Measurements from ENCODE around the gene ADAM15.

Gene ADAM15

DNA sequence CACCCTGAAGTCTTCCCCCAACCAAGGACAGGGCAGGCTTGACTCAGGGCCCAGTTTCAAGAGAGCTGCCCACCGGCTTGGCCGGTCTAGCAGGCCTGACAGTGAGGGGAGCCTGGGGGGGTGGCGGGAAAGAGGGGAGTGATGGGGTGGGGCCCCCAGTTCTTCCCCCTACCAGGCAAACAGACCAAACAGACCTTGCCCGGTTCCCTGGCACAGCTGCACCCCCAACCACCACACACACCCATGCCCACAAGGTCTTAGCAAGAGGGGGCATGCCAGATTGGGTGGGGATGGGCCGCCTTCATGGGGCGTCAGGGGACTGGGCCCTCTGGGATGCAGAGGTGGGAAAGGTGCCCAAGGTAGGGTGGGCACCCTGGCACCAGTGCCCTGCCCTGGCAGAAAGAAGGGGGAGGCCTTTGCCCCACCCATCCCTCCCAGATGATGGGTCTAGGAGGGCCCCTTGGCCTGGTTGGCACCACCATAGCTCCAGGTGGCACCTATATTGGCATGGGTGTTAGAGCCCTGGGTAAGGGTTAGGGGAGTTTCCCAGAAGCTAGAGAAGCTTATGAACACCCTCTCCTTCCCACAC lies 39.6 kb upstream of the ADAM15 start:
- no peak for DNase-seq (ENCODE audit: low spot score)

DNA sequence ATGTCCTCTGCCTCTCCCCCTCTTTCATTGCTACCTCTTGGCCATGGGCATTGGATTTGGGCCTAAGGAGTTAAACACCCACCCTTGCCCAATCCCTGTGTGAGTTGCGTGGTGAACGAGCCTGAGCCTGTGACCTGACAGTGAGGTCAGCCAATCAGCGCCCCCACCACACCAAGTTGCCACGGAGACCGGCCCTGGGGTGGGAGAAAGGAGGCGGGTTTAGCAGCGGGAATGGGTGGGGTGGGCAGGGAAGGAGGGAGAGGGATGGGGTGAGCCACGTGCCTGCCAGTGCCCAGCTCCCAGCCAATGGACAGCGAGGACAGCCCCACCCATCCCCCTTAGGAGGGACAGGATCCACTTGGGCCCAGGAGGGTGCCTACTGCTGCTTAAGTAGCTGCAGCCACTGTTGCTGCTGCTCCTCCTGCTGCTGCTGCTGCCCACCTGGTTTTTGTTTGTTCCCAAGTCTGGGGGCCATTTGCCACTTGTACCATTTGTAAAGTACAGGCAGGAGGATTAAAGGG lies 39.0 kb upstream of the ADAM15 start:
- peak; percentile 60 for DNase-seq (ENCODE audit: low spot score)

- DNase-seq (ENCODE audit: low spot score), result no peak
Measured at GRCh38 chr1:155012776-155013602, 38.1 kb upstream of the ADAM15 start.

DNA sequence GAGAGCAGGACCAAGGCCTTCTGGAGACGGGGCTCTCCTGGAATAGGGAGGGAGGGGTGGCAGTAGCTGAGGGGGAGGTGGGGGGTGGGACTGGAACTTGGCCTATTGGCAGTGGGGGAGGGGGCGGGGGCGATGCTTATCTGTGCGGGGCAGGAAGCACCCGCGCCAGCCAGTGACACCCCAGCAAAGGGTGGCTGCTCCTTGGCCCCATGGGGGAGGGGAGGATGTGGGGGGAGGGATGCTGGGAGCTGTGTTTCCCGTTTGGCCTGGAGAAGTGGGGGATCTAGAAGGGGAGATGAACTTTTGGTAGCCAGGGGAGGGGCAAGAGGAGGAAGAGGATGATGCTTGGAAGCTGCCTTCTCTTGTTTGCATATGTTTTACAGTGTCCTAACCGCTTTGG lies 37.5 kb upstream of the ADAM15 start:
- DNase-seq (ENCODE audit: low spot score), result no peak

GRCh38 chr1:155014709-155015508 lies 36.2 kb upstream of the ADAM15 start:
- DNase-seq (ENCODE audit: low spot score), result no peak

DNA sequence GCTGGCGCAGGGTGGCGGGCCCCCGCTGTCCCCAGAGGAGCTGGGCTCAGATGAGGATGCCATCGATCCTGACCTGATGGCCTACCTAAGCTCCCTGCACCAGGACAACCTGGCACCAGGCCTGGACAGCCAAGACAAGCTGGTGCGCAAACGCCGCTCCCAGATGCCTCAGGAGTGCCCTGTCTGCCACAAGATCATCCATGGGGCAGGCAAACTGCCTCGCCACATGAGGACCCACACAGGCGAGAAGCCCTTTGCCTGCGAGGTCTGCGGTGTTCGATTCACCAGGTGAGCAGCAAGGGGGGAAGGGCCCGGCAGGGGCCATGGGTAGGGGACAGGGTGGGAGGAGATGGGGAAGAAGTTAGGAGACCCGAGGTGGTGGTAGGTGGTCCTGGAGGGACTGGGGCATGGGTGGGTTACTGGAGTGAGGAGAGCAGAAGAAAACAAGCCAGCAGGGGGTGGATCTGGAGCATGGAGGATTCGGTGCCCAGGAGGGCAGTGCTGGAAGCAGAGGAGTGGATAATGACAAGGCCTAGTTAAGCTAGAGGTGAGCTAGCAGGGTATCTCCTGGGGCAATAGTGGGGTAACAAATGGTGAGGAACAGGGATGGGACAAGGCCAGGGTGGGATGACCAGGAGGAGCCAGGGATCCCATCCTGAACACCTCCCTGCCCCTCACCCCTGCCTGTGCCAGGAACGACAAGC lies 35.4 kb upstream of the ADAM15 start:
- DNase-seq (ENCODE audit: low spot score), result no peak

DNA sequence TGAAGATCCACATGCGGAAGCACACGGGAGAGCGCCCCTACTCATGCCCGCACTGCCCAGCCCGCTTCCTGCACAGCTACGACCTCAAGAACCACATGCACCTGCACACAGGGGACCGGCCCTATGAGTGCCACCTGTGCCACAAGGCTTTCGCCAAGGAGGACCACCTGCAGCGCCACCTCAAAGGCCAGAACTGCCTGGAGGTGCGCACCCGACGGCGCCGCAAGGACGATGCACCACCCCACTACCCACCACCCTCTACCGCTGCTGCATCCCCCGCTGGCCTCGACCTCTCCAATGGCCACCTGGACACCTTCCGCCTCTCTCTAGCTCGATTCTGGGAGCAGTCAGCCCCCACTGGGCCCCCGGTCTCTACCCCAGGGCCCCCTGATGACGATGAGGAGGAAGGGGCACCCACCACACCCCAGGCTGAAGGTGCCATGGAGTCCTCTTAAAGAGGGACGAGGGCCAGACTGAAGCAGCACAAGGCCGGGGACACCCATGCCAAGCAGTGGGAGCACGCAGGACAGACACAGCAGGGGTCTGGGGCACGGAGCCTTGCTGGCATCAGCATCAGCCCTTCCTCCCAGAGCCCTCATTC lies 34.8 kb upstream of the ADAM15 start:
- no peak for DNase-seq (ENCODE audit: low spot score)

DNA sequence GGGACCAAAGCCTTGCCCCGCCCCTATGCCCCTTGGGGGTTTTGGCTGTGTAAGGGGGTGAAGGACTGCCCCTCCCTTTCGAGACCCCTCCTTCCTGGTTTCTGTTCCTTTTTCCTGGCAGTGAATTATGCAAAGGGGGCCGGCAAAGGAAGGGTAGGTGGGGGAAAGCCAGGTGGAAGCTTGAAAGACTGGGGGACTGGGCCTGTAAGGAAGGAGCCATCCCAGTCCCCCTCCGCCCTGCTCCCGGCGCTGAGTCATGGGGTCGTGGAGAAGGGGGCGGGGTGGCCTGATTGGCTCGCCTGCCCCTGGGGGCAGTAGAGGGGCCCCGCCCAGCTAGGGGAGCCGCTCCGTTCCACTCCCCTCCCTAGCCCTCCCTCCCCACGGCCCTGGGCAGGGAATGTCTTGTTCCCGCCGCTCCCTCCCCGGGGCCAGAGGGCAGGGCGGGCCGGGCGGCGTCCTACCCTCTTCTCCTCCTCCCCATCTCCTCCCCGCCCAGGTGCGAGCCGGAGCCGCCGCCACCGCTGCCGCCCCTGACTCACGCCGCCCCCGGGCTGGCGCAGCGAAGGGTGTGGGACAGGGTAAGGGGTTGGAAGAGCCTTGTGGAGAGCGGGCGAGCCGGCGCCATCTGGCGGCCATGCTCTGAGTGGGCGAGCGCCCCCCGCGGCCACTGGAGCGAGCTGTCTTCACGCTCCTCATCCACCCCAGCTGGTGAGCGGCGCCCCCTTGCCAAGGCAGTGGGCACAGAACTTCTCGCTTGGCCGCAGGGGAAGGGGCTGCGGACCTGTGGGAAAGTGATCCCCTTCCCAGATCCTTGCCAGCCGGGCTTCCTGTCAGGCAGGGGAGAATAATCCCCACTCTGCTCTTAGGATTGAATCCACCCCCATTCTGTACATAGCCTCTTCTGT lies 33.8 kb upstream of the ADAM15 start:
- peak; percentile 86 for DNase-seq (ENCODE audit: low spot score)

- DNase-seq (ENCODE audit: low spot score), result no peak
Measured at GRCh38 chr1:155017946-155018316, 33.2 kb upstream of the ADAM15 start.

DNA sequence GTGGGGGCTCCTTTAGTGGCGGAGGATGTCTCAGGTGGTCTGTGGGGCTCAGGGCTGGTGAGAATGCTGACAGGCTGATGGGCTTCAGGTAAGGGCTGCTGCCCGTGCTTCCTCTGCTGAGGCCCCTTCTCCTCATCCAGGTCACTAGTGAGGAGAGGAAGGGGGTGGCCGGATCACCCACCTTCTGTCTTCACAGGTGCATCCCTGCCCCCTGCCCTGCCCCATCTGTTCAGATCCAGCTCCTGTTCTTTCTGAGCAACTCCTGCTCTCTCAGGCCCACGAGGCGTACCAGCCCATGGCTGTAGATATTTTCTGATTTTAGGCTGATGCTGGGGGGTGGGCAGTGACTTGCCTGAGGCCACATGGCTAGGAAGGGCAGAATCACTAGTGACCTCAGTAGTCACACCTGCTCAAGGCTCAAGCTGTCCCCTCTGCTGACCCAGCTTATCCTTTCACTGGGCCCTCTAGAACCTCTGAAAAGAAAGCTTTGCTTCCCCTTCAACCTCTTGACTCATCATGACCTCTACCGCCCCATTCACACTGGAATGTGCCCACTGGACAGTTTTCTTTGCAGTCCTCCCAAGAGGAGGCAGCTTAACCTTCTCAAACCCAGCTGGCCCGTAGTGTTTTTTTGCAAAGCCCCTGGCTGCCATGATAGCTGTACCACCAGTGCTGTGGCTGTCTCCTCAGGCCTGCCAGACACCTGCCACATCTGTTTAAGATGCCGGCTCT lies 32.3 kb upstream of the ADAM15 start:
- no peak for DNase-seq (ENCODE audit: low spot score)

DNA sequence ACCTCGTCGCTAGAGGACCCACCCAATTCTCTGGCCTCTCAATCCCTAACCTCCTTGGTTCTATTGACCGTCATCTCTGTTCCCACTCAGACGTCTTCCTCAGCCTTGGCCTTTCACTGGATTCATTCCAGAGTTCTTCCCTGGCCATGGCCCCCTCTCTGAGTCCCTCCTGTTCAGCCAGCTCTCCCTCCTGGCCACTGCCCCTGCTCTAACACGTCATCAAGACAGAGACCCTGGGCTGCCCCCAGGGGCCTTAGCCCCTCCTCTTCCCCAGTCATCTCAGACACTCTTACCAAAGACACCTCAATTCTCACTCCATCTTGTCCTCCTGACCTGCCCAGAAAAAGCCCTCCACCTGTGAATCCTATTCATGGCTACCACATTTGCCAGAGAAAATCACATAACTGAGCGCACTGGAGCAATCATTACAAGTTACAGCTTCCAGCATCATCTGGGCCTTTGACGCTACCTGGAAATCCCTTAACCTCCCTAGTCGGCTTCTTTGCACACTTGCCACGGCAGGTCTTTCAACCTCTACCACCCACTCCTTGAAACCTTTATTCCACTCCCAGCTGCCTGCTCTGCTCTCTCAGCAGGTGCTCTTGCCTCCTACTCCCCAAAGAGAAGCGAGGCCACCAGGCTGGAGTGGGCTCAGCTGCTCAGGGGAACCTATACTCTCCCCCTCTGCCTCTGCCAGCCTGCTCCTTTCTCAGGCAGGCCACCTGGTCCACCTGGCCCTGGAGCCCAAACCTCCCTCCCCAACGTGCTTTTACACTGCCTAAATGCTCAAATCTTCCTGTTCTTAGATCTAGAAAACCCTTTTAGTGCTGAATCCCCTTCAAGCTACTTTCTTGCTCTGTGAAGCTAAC lies 31.5 kb upstream of the ADAM15 start:
- no peak for DNase-seq (ENCODE audit: low spot score)

DNA sequence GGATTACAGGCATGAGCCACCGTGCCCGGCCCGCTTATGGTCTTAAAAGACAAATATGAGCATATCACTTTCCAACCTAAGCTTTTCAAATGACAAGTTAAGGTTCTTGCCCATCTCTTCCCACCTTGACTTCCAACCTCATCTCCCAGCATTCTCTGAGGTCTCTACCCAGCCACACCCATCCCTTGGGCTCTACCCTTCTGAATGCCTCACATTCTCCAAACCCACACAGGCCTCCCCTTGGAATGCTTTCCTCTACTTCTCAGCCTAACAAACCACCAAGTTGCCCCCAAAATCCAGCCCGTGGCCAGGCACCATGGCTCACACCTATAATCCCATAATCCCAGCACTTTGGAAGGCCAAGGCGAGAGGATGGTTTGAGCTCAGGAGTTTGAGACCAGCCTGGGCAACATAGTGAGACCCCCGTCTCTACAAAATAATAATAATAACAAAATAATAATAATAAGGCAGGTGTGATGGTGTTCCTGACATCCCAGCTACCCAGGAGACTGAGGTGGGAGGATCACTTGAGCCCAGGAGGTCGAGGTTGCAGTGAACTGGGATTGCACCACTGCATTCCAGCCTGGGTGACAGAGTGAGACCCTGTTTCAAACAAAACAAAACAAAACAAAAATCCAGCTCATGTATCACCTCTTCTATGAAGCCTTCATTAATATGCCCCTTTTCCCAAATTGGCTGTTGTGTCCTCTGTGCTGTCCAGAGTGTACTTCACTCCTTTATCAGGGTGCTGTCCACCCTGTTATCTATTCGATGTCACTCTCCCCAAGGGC lies 28.8 kb upstream of the ADAM15 start:
- DNase-seq (ENCODE audit: low spot score), result no peak

- DNase-seq (ENCODE audit: low spot score), result no peak
Measured at GRCh38 chr1:155022927-155023236, 28.2 kb upstream of the ADAM15 start.

GRCh38 chr1:155023627-155024026 lies 27.5 kb upstream of the ADAM15 start:
- no peak for DNase-seq (ENCODE audit: low spot score)

- no peak for DNase-seq (ENCODE audit: low spot score)
Measured at GRCh38 chr1:155024315-155024714, 26.8 kb upstream of the ADAM15 start.

- no peak for DNase-seq (ENCODE audit: low spot score)
Measured at GRCh38 chr1:155026154-155026553, 25.0 kb upstream of the ADAM15 start.

- peak; percentile 36 for DNase-seq (ENCODE audit: low spot score)
Measured at GRCh38 chr1:155026588-155026987, 24.5 kb upstream of the ADAM15 start.

- DNase-seq (ENCODE audit: low spot score), result no peak
Measured at GRCh38 chr1:155029513-155030242, 21.4 kb upstream of the ADAM15 start.

All from AG08395 (cell line).